ENCODE data around the gene SLC6A18.
A peak's percentile ranks its signal among the peaks of the same experiment; 100 is the strongest.

The SLC6A18 gene

DNA sequence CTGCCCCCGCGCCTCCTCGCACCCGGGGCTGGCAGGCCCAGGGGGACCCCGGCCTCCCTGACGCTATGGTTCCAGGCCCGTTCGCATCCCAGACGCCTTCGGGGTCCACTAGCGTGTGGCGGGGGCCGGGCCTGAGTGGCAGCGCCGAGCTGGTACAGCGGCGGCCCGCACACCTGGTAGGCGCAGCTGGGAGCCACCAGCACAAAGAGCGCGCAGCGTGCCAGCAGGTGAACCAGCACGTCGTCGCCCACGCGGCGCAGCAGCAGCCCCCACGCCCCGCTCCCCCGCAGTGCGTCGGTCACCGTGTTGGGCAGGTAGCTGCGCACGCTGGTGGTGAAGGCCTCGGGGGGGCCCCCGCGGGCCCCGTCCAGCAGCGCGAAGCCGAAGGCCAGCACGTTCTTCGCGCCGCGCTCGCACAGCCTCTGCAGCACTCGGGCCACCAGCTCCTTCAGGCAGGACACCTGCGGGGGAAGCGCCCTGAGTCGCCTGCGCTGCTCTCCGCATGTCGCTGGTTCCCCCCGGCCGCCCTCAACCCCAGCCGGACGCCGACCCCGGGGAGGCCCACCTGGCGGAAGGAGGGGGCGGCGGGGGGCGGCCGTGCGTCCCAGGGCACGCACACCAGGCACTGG is 69.1 kb downstream of the SLC6A18 start:
- DNase-seq: no peak

GRCh38 chr5:1294835-1295649 is 69.9 kb downstream of the SLC6A18 start, which contains the start of gene TERT:
Gene TERT, minus strand, starts transcription at chr5:1295068. Its CDS starts 79 bp downstream, at chr5:1294989.
- peak; percentile 83 to 84 for DNase-seq

DNA sequence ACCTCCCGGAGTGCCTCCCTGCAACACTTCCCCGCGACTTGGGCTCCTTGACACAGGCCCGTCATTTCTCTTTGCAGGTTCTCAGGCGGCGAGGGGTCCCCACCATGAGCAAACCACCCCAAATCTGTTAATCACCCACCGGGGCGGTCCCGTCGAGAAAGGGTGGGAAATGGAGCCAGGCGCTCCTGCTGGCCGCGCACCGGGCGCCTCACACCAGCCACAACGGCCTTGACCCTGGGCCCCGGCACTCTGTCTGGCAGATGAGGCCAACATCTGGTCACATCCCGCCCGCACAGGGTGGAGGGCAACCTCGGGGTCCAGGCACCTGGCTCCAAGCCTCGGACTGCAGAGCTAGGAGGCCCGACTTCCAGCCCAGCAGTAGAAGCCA is 70.5 kb downstream of the SLC6A18 start:
- DNase-seq: no peak
